Testis (tissue), 3 donors: Measurements from ENCODE around the gene CFAP57. TPM values are rescaled to one million over a fixed set of nuclear protein-coding genes. Genes with fewer than 3 reads are reported as not detected.

Source experiments
- DNase-seq: peaks from one replicate; pipeline ENCODE4 v3.0.0-alpha.2; 2019
- H3K27ac ChIP-seq, 2 donors: fragments of 200-600 bp; sonication (generic); one replicate each; pipeline ENCODE4 v1.5.1; 2019
- H3K27me3 ChIP-seq: fragments of 200-600 bp; sonication (generic); one replicate; pipeline ENCODE4 v1.5.1; 2019
- H3K36me3 ChIP-seq: fragments of 200-600 bp; sonication (generic); one replicate; pipeline ENCODE4 v1.5.1; 2017; ENCODE audit warnings: low read depth; ENCODE audit errors: missing control alignments
- H3K4me1 ChIP-seq: fragments of 200-600 bp; sonication (generic); one replicate; pipeline ENCODE4 v1.5.1; 2019
- H3K4me3 ChIP-seq, 2 donors: fragments of 200-600 bp; sonication (generic); one replicate each; pipeline ENCODE4 v1.5.1; 2017 to 2019
- H3K9me3 ChIP-seq: fragments of 200-600 bp; sonication (generic); one replicate; pipeline ENCODE4 v1.5.1; 2017
- POLR2A ChIP-seq: fragments of 450-650 bp; IDR thresholded peaks from one replicate; pipeline ENCODE4 v1.6.1; 2017; ENCODE audit warnings: antibody characterized with exemption, mild to moderate bottlenecking, moderate library complexity
- WGBS, 2 donors: methylation state at CpG; one replicate each; pipeline ENCODE4 v1.1.5; 2018; 5-methylcytosine and 5-hydroxymethylcytosine counted together
- intact Hi-C: fragments of 100-400 bp; cut with DNase I; formaldehyde crosslinking; loops from one replicate; pipeline ENCODE4 v1.15.1; 2023; ENCODE audit warnings: low total_unique reads
- polyA plus RNA-seq: library from polyadenylated mRNA; stranded (reverse); fragments of 350-450 nt; fragmentation: Illumina TruSeq; extraction: RNeasy Lipid Tissue Mini Kit (QIAGEN cat#74804); gene quantifications from one replicate; pipeline ENCODE4 v1.2.3, GENCODE V29; 2014; ENCODE audit warnings: low read depth, low replicate concordance; ENCODE audit not compliant: insufficient read depth
- total RNA-seq, 2 donors: library from RNA; depleted of rRNA; stranded (reverse); fragments of >200 nt; gene quantifications; one replicate each; pipeline ENCODE4 v1.2.3, GENCODE V29; 2016
- TF ChIP-seq, protein P1 (sequence below), 3 experiments: fragments of 450-650 bp in 2 of 3; fragments of 200-600 bp in 1 of 3; sonication (generic) in 1 of 3; IDR thresholded peaks; one replicate each; pipeline ENCODE4 v1.5.1; 2016 to 2019; ENCODE audit warnings: antibody characterized with exemption in 3 of 3, mild to moderate bottlenecking in 2 of 3, moderate library complexity in 1 of 3

The CFAP57 gene
- total and polyA plus RNA-seq, 3 donors from 2014 or later, result 16.6 to 38.7 (median 22.9) TPM

DNA sequence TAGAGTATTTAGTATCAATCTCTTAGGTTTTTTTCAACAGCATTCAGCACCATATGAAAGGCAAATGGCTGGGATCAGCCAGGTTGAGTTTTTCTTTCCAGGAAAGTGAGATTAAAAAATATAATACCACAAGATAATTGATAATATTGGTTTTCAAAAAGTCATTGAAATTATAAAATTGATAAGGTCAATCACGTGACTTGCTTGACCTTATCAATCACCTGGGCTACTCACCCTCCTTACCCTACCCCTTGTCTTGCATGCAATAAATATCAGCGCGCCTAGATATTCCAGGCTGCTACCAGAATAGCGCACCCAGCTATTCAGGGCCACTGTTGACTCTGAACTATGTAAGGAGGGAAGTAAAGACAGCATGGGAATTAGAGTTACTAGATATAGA lies 31.5 kb upstream of the CFAP57 start:
- Histone ChIP-seq H3K36me3 (no peaks in the 10 kb centered on the region), H3K27ac (no peak overlapping the region), H3K27me3 (no peaks in the 10 kb centered on the region), H3K9me3 (no peaks in the 10 kb centered on the region), H3K4me3 (no peak overlapping the region), H3K4me1 (peaks cover 12% of the 10 kb centered on the region)
- no peak for DNase-seq
- intact Hi-C loops, result no loop called here
- TF ChIP-seq, protein P1, sequence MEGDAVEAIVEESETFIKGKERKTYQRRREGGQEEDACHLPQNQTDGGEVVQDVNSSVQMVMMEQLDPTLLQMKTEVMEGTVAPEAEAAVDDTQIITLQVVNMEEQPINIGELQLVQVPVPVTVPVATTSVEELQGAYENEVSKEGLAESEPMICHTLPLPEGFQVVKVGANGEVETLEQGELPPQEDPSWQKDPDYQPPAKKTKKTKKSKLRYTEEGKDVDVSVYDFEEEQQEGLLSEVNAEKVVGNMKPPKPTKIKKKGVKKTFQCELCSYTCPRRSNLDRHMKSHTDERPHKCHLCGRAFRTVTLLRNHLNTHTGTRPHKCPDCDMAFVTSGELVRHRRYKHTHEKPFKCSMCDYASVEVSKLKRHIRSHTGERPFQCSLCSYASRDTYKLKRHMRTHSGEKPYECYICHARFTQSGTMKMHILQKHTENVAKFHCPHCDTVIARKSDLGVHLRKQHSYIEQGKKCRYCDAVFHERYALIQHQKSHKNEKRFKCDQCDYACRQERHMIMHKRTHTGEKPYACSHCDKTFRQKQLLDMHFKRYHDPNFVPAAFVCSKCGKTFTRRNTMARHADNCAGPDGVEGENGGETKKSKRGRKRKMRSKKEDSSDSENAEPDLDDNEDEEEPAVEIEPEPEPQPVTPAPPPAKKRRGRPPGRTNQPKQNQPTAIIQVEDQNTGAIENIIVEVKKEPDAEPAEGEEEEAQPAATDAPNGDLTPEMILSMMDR (IDR thresholded peaks at IDR 0.05), result no peak
- no peak for TF ChIP-seq POLR2A
- WGBS, 2 donors, result 84 to 89% methylated on average over 4 of the region's 4 CpGs

- intact Hi-C loops, result no loop called here
- peak; percentile 63 for DNase-seq
- Histone ChIP-seq H3K27ac (no peak overlapping the region), H3K4me1 (no peaks in the 10 kb centered on the region), H3K36me3 (no peaks in the 10 kb centered on the region), H3K4me3 (peak overlapping the region in 1 of 2 donors; percentile 12), H3K9me3 (no peaks in the 10 kb centered on the region), H3K27me3 (no peaks in the 10 kb centered on the region)
- TF ChIP-seq POLR2A, result no peak
- TF ChIP-seq, protein P1 (IDR thresholded peaks at IDR 0.05), result peak in 2 of 3 experiments; percentile 40 to 52
- 17 to 23% methylated on average over 7 of the region's 7 CpGs for WGBS, 2 donors
Observed at GRCh38 chr1:43143441-43143888, 28.7 kb upstream of the CFAP57 start.

DNA sequence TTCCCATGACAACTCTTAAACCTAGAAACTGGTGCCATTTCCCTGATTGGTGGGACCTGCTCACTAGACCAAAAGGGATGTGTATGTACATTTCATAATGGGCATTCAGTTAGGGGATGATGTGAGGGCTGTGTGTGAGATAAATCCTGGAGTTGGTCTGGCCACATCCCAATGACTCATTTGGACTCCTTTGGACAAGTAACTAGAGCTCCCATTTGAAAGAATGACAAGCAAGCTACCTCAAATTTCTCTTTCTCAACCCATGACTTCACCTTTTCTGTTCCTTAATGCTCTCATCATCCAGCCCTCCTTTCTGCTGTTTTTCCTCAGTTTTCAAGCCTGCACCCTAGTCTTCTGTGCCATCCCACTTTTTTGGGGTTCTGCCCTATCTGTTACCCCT lies 27.9 kb upstream of the CFAP57 start:
- no peak overlapping the region for H3K27ac ChIP-seq

GRCh38 chr1:43147625-43148327 lies 24.4 kb upstream of the CFAP57 start:
- Histone ChIP-seq H3K36me3 (no peaks in the 10 kb centered on the region), H3K27ac (no peak overlapping the region), H3K9me3 (no peaks in the 10 kb centered on the region), H3K27me3 (no peaks in the 10 kb centered on the region), H3K4me1 (no peaks in the 10 kb centered on the region), H3K4me3 (peak overlapping the region; percentile 45 to 51)
- DNase-seq, result peak; percentile 92
- TF ChIP-seq, protein P1 (IDR thresholded peaks at IDR 0.05), result peak in 1 of 3 experiments; percentile 2
- TF ChIP-seq POLR2A, result no peak
- 3 to 5% methylated on average over 16 to 41 of the region's 47 CpGs for WGBS, 2 donors
- intact Hi-C loops, result no loop called here

More for the DNA sequence above, 27.9 kb upstream of the CFAP57 start:
- no peaks in the 10 kb centered on the region for H3K9me3 ChIP-seq
- intact Hi-C loops, result no loop called here
- TF ChIP-seq POLR2A, result no peak
- TF ChIP-seq, protein P1 (IDR thresholded peaks at IDR 0.05), result no peak
- no peak for DNase-seq
- H3K27me3 ChIP-seq, result no peaks in the 10 kb centered on the region
- H3K4me3 ChIP-seq, result no peak overlapping the region
- no peaks in the 10 kb centered on the region for H3K4me1 ChIP-seq
- no peaks in the 10 kb centered on the region for H3K36me3 ChIP-seq

DNA sequence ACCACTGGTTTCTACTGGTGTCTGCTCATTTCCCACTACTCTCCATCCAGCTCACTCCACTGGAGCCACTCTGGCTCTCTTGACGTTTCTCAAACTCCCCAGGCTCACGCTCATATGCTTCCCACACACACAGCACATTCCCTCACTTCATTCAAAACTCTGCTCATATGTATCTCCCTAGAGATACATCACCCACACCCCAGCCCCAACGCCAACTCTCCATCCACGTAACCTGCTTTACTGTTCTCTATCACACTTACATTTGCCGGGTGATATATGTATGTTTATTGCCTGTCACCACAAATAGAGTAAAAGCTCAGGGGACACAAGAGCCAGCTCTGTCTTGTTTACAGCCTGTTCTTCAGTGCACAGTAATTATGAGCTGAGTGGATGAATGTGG lies 22.2 kb upstream of the CFAP57 start:
- 76 to 90% methylated on average over 5 of the region's 5 CpGs for WGBS, 2 donors
- no peaks in the 10 kb centered on the region for H3K36me3 ChIP-seq
- no peak for TF ChIP-seq POLR2A
- TF ChIP-seq, protein P1 (IDR thresholded peaks at IDR 0.05), result no peak
- intact Hi-C loops, result no loop called here
- no peaks in the 10 kb centered on the region for H3K9me3 ChIP-seq
- no peaks in the 10 kb centered on the region for H3K4me1 ChIP-seq
- no peak for DNase-seq
- H3K27me3 ChIP-seq, result no peaks in the 10 kb centered on the region
- H3K27ac ChIP-seq, result no peak overlapping the region
- no peak overlapping the region for H3K4me3 ChIP-seq
